Stimulated activated CD4-positive, alpha-beta T cell treated with anti-CD3 and anti-CD28 coated beads, Interleukin-12 subunit alpha, Interleukin-12 subunit beta, amount 100 ng/mL, for 4 hours (primary cell): ENCODE data around the gene PNPLA6.
"Not testable (repeated sequence)": the region's sequence is repeated elsewhere in the genome, so short reads cannot be mapped to it uniquely, and the experiment has no call there.

Source experiments
- DNase-seq: peaks from one replicate; pipeline ENCODE4 v3.0.0-alpha.2; 2020

Gene PNPLA6

GRCh38 chr19:7534531-7535046 is 928 bp upstream of the PNPLA6 start:
- DNase-seq: peak; percentile 35

DNA sequence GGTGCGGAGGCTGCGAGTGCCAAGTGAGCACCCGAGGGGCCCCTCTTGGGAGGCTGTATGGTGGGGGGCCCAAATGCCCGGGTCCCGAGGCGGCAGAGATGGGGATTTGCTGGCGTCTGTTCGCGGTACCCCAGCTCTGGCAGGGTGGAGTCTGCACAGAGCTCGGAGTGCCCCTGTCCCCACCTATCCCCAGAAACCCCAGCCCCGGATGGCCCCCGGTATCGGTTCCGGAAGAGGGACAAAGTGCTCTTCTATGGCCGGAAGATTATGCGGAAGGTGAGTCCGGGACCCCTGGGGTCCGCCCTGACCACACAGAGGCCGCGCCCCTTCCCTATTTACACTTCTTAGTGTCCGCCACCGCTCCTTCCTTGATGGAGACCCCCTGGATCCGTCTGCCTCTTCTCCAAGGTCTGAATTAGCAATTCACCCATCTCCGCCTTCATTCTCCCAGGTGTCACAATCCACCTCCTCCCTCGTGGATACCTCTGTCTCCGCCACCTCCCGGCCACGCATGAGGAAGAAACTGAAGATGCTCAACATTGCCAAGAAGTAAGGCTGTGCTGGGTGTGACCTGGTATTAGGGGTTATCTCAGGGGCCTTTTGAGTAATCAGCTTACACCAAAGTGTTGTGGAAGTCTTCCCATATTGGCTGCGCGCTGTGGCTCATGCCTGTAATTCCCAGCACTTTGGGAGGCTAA is 630 bp downstream of the PNPLA6 start:
- DNase-seq: no peak

DNA sequence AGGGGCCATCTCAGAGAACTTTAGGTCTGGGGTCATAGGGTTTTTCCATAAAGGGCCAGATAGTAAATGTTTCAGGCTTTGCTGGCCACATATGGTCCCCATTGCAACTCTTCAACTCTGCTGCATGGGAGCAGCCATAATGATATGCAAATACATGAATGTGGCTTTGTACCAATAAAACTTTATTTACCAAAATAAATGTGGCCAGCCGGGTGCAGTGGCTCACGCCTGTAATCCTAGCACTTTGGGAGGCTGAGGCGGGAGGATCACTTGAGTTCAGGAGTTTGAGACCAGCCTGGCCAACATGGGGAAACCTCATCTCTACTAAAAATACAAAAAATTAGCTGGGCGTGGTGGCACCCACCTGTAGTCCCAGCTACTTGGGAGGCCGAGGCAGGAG is 3.5 kb downstream of the PNPLA6 start:
- not testable (repeated sequence) for DNase-seq

DNA sequence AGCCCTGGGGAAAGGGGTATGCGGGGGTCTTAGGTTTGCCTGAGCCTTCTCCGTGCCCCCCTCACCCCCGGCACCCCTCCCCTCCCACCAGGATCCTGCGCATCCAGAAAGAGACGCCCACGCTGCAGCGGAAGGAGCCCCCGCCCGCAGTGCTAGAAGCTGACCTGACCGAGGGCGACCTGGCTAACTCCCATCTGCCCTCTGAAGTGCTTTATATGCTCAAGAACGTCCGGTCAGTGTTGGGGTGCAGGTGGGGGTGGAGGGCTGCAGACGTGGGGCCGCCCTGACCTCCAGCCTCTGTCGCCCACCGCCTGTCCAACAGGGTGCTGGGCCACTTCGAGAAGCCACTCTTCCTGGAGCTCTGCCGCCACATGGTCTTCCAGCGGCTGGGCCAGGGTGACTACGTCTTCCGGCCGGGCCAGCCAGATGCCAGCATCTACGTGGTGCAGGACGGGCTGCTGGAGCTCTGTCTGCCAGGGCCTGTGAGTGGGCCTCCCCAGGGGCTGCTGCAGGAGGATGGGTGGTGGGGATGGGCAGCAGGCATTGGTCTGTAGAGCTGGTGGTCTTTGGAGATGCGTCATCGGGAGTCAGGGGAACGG is 4.4 kb downstream of the PNPLA6 start:
- DNase-seq: no peak

GRCh38 chr19:7540761-7541474 is 5.4 kb downstream of the PNPLA6 start:
- peak; percentile 29 for DNase-seq

DNA sequence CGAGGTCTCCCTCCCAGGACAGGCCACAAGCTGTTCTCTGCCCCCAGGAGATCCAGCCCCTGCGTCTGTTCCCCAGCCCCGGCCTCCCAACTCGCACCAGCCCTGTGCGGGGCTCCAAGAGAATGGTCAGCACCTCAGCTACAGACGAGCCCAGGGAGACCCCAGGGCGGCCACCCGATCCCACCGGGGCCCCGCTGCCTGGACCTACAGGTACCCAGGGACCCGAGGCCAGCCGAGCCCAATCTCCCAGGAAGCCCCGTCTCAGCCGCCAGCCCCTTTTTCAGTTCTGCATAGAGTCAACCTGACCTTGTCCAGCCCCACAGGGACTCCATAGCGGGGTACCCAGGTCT is 5.9 kb downstream of the PNPLA6 start:
- DNase-seq: no peak

DNA sequence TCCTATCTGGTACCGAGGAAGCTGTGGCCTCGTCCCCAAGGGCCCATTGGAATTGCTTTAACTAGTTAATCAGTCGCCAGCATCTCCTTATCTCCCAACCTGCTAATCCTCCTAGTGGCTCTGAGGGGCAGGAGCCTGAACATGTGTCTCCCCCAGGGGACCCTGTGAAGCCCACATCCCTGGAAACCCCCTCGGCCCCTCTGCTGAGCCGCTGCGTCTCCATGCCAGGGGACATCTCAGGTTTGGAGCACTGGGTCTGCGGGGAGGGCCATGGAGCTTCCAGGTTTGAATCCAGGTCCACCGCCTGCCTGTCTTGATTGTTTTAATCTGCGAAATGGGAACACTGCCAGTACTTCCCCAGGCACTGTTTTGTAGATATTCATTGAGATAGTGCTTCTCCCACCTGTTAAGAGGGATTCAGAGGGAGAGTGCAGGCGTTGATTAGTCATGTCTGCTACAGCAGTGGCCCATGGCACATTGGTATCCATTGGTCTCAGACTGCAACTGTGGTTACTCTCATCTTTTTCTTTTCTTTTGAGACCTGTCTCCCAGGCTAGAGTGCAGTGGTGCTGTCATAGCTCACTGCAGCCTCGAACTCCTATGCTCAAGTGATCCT is 6.4 kb downstream of the PNPLA6 start:
- DNase-seq: no peak

DNA sequence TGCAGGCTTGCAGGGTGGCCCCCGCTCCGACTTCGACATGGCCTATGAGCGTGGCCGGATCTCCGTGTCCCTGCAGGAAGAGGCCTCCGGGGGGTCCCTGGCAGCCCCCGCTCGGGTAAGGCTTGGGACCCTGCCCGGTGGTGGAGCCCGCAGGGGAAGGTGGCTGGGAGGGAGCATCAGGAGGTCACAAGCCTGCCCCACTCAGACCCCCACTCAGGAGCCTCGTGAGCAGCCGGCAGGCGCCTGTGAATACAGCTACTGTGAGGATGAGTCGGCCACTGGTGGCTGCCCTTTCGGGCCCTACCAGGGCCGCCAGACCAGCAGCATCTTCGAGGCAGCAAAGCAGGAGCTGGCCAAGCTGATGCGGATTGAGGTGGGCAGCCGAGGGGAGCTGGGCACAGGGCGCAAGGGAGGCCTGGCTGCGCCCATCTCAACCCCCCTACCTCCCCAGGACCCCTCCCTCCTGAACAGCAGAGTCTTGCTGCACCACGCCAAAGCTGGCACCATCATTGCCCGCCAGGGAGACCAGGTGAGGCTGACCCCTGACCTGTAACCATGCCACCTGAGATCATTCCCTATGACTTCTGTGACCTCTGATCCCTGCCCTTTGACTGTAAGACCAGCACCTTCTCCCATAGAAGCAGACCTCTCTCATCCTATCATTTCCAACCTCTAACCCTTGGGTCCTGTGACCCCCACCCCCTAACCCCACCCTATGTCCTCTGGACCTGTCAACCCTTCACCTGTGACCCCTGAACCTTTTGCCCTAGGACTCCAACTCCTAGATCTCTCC is 7.2 kb downstream of the PNPLA6 start:
- no peak for DNase-seq

DNA sequence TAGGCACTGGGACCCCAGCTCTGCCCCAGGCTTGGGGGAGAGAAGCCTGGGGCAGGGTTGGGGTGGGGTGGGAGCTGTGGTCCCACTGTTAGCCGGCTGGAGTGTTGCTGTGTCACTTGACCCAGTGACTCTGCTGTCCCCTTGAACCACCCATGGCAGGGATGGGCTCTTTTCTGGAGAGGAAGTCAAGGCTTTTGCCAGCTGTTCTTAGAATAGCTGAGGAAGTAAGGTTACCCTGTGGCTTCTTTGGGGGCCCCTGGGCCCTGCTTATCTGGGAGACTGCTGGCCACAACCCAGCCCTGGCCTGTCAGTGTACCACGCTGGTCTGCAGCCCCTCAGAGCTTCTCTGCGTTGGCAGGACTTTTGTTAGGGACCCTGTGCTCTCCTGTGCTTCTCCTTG is 9.1 kb downstream of the PNPLA6 start:
- no peak for DNase-seq

GRCh38 chr19:7545300-7545699 is 9.8 kb downstream of the PNPLA6 start:
- no peak for DNase-seq

DNA sequence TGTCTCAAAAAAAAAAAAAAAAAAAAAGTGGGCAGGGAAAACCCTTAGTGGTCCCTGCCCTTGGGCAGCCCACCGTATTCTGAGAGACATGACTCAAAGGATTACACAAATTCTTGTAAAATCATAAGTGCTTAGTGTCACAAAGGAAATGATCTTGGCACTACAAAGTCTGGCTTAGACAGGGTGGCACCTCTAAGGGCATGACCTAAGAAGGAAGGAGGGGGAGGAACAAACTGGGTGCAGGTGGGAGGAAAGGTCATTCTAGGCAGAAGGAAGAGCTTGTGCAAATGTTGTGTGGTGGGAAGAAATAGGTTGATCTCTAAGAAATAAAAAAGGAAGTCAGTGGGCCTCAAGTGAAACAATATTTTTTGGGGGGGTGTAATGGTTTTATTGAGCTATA is 10.4 kb downstream of the PNPLA6 start:
- no peak for DNase-seq

DNA sequence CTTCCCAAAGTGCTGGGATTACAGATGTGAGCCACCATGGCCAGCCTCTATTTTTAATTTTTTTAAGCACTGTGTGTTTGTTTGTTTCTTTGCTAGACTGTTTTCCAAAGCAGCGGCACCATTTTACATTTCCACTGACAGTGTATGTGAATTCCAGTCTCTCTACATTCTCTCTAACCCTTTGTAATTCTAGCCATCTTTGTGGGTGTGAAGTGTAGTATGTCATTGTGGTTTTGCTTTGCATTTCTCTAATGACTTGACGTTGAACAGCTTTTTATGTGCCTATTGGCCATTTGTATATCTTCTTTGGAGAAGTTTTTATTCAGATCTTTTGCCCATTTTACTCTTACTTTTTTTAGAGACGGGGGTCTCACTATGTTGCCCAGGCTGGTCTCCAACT is 11.6 kb downstream of the PNPLA6 start:
- no peak for DNase-seq

GRCh38 chr19:7549429-7550148 is 14.1 kb downstream of the PNPLA6 start:
- no peak for DNase-seq

DNA sequence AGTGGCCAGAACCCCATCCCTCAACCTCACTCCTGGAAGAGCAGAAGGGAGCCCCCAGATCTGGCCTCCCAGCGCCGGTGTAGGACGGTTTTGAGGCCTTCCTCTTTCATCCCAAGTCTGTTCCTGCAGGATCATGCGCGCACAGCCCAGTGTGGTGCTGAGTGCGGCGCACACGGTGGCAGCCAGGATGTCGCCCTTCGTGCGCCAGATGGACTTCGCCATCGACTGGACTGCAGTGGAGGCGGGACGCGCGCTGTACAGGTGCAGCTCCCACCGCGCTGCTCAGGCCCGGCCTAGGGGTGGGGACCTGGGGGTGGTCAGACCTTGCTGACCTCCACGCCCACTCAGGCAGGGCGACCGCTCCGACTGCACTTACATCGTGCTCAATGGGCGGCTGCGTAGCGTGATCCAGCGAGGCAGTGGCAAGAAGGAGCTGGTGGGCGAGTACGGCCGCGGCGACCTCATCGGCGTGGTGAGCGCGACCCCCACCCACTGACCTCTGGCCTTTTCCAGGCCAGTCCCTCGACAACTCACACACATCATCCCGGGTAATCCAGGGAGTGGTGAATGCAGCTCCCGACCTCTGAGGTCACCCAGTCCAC is 14.8 kb downstream of the PNPLA6 start:
- no peak for DNase-seq

DNA sequence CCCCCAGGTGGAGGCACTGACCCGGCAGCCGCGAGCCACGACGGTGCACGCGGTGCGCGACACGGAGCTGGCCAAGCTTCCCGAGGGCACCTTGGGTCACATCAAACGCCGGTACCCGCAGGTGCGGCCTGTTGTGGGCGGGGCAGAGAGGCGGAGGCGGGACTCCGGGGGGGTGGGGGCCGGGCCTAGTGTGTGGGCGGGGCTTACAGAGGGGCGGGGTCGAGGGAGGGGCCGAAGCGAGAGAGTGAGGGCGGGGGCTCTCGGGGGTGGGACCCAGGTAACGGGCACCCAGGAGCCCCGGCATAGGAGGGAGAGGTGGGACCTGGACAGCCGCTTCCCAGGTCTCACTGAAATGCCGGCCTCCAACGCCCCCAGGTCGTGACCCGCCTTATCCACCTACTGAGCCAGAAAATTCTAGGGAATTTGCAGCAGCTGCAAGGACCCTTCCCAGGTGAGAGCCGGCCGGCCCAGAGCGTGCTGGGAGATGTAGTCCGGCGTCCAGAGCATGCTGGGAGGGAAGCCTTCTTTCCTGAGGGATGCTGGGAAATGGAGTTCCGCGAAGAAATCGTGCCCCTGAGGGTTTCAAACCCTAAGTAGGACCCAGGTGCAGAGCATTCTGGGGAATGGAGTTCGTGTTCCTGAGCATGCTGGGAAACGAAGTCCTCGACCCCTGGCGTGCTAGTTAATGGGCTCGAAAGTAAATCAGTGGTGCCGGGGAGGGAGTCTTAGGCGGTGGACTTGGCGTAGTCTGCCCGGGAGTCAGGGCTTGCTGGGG is 15.7 kb downstream of the PNPLA6 start:
- DNase-seq: peak; percentile 22

DNA sequence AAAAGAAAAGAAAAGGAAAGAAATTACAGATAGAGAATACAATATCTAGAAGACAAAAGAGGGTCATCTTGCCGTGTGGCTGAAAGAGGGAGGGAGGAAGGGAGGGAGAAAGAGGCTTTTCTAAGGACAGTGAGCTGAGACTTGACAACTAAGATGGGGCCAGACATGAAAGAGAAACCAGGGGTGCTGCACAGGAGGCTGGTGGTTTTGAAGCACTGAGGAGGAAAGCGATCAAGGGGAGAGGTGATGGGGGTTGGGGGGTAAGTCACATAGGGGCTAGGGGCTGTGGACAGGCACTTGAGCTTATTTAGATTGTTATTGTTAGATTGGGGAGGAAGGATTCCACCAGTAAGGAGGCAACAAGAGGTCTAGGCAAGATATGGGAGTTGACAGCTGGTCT is 17.3 kb downstream of the PNPLA6 start:
- no peak for DNase-seq

DNA sequence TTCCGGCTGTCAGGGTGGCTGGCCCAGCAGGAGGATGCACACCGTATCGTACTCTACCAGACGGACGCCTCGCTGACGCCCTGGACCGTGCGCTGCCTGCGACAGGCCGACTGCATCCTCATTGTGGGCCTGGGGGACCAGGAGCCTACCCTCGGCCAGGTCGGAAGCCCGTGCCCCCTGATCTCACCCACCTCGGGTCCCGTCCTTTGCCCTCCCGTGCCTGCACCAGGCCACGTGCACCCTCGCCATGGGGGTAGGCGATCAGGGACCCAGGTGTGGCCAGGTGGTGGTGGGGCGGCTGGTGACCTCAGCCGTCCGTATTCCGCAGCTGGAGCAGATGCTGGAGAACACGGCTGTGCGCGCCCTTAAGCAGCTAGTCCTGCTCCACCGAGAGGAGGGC is 19.0 kb downstream of the PNPLA6 start:
- DNase-seq: no peak

DNA sequence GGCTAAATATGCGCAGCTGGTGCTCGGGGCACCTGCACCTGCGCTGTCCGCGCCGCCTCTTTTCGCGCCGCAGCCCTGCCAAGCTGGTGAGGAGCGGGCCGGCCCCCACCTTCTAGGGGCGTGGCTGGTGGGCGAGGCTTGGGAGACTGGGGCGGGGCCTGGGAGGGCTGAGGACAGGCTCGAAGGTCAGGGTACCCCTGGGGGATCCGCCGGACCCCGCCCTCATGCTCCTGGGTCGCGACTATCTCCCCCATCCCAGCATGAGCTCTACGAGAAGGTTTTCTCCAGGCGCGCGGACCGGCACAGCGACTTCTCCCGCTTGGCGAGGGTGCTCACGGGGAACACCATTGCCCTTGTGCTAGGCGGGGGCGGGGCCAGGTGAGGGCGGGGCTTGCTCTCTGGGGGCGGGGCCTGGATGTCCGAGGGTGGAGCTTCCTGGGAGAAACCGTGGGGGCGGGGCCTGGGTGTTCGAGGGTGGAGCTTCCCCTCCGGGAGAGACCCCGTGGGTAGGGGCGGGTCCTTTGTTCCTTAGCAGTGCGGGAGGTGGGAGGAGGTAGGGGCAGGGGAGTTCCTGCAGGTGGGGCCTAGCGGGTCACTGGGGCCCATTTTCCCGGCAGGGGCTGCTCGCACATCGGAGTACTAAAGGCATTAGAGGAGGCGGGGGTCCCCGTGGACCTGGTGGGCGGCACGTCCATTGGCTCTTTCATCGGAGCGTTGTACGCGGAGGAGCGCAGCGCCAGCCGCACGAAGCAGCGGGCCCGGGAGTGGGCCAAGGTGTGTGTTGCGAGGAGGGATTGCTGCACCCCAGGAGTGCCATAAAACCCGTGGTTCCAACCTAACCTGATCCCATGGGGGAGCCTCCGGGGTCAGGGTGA is 19.7 kb downstream of the PNPLA6 start:
- no peak for DNase-seq

GRCh38 chr19:7556696-7557315 is 21.3 kb downstream of the PNPLA6 start:
- no peak for DNase-seq
